ENCODE results near the gene MRPL52.

MRPL52 gene

GRCh38 chr14:22872033-22872832 is 42.5 kb downstream of the MRPL52 start (continued):
- no peak for TF ChIP-seq ZNF404 (tag by site-specific recombination; IDR thresholded peaks at IDR 0.05)
- TF ChIP-seq, protein P1, sequence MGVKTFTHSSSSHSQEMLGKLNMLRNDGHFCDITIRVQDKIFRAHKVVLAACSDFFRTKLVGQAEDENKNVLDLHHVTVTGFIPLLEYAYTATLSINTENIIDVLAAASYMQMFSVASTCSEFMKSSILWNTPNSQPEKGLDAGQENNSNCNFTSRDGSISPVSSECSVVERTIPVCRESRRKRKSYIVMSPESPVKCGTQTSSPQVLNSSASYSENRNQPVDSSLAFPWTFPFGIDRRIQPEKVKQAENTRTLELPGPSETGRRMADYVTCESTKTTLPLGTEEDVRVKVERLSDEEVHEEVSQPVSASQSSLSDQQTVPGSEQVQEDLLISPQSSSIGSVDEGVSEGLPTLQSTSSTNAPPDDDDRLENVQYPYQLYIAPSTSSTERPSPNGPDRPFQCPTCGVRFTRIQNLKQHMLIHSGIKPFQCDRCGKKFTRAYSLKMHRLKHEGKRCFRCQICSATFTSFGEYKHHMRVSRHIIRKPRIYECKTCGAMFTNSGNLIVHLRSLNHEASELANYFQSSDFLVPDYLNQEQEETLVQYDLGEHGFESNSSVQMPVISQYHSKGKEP (tag by site-specific recombination; IDR thresholded peaks at IDR 0.05) = no peak
- no peak for TF ChIP-seq ZNF664 (tag by site-specific recombination; IDR thresholded peaks at IDR 0.05)
- TF ChIP-seq ZNF391 (tag by site-specific recombination; IDR thresholded peaks at IDR 0.05; ENCODE audit: borderline replicate concordance, low read depth) = no peak
- TF ChIP-seq, protein P2, sequence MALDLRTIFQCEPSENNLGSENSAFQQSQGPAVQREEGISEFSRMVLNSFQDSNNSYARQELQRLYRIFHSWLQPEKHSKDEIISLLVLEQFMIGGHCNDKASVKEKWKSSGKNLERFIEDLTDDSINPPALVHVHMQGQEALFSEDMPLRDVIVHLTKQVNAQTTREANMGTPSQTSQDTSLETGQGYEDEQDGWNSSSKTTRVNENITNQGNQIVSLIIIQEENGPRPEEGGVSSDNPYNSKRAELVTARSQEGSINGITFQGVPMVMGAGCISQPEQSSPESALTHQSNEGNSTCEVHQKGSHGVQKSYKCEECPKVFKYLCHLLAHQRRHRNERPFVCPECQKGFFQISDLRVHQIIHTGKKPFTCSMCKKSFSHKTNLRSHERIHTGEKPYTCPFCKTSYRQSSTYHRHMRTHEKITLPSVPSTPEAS (tag by site-specific recombination; IDR thresholded peaks at IDR 0.05) = no peak
- peak; percentile 59 for TF ChIP-seq ZBTB48 (tag by site-specific recombination; IDR thresholded peaks at IDR 0.05)
- TF ChIP-seq GLI4 (tag by site-specific recombination; IDR thresholded peaks at IDR 0.05) = no peak
- TF ChIP-seq ZXDB (tag by site-specific recombination; IDR thresholded peaks at IDR 0.05) = peak; percentile 10
- no peak for TF ChIP-seq ZNF16 (tag by site-specific recombination; IDR thresholded peaks at IDR 0.05; ENCODE audit: low read depth)
- TF ChIP-seq FEZF1 (tag by site-specific recombination; IDR thresholded peaks at IDR 0.05) = no peak
- no peak for TF ChIP-seq ZNF366 (tag by site-specific recombination; conservative IDR thresholded peaks at IDR 0.05)
- no peak for TF ChIP-seq ZNF24 (tag by site-specific recombination; IDR thresholded peaks at IDR 0.05)
- TF ChIP-seq ZNF174 (tag by site-specific recombination; IDR thresholded peaks at IDR 0.05) = no peak
- TF ChIP-seq TRIM28 (IDR thresholded peaks at IDR 0.05; ENCODE audit: borderline replicate concordance, low read length) = no peak
- TF ChIP-seq ZNF341 (tag by site-specific recombination; IDR thresholded peaks at IDR 0.05; ENCODE audit: low read depth) = no peak
- TF ChIP-seq ZSCAN16 (tag by site-specific recombination; IDR thresholded peaks at IDR 0.05) = no peak
- no peak for TF ChIP-seq ZNF707 (tag by site-specific recombination; IDR thresholded peaks at IDR 0.05)
- TF ChIP-seq KLF1 (tag by site-specific recombination; IDR thresholded peaks at IDR 0.05) = no peak
- no peak for TF ChIP-seq ZNF658 (tag by site-specific recombination; IDR thresholded peaks at IDR 0.05)
- TF ChIP-seq, protein P3, sequence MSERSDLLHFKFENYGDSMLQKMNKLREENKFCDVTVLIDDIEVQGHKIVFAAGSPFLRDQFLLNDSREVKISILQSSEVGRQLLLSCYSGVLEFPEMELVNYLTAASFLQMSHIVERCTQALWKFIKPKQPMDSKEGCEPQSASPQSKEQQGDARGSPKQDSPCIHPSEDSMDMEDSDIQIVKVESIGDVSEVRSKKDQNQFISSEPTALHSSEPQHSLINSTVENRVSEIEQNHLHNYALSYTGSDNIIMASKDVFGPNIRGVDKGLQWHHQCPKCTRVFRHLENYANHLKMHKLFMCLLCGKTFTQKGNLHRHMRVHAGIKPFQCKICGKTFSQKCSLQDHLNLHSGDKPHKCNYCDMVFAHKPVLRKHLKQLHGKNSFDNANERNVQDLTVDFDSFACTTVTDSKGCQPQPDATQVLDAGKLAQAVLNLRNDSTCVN (tag by site-specific recombination; optimal IDR thresholded peaks at IDR 0.05) = peak; percentile 41
- TF ChIP-seq ZNF449 (tag by site-specific recombination; IDR thresholded peaks at IDR 0.05) = no peak
- TF ChIP-seq, protein P4, sequence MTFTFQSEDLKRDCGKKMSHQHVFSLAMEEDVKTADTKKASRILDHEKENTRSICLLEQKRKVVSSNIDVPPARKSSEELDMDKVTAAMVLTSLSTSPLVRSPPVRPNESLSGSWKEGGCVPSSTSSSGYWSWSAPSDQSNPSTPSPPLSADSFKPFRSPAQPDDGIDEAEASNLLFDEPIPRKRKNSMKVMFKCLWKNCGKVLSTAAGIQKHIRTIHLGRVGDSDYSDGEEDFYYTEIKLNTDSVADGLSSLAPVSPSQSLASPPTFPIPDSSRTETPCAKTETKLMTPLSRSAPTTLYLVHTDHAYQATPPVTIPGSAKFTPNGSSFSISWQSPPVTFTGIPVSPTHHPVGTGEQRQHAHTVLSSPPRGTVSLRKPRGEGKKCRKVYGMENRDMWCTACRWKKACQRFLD (tag by site-specific recombination; IDR thresholded peaks at IDR 0.05) = no peak
- no peak for TF ChIP-seq REPIN1 (tag by site-specific recombination; IDR thresholded peaks at IDR 0.05; ENCODE audit: low read depth)
- TF ChIP-seq KLF16 (tag by site-specific recombination; IDR thresholded peaks at IDR 0.05) = 0 out of 2 replicates have a peak, but pooled peaks have one; percentile 11
- no peak for TF ChIP-seq ZNF830 (tag by site-specific recombination; IDR thresholded peaks at IDR 0.05; ENCODE audit: low read depth)
- TF ChIP-seq, protein P5, sequence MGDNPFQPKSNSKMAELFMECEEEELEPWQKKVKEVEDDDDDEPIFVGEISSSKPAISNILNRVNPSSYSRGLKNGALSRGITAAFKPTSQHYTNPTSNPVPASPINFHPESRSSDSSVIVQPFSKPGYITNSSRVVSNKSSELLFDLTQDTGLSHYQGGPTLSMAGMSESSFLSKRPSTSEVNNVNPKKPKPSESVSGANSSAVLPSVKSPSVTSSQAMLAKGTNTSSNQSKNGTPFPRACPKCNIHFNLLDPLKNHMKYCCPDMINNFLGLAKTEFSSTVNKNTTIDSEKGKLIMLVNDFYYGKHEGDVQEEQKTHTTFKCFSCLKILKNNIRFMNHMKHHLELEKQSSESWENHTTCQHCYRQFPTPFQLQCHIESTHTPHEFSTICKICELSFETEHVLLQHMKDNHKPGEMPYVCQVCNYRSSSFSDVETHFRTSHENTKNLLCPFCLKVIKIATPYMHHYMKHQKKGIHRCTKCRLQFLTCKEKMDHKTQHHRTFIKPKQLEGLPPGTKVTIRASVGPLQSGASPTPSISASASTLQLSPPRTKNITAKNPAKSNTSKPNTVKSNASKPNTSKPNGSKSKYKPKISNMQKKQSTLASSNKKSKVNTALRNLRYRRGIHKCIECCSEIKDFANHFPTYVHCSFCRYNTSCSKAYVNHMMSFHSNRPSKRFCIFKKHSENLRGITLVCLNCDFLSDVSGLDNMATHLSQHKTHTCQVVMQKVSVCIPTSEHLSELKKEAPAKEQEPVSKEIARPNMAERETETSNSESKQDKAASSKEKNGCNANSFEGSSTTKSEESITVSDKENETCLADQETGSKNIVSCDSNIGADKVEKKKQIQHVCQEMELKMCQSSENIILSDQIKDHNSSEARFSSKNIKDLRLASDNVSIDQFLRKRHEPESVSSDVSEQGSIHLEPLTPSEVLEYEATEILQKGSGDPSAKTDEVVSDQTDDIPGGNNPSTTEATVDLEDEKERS (tag by site-specific recombination; IDR thresholded peaks at IDR 0.05) = no peak
- no peak for TF ChIP-seq MZF1 (tag by site-specific recombination; IDR thresholded peaks at IDR 0.05; ENCODE audit: borderline replicate concordance)
- no peak for TF ChIP-seq ZNF792 (tag by site-specific recombination; IDR thresholded peaks at IDR 0.05)
- TF ChIP-seq AEBP2 (tag by site-specific recombination; IDR thresholded peaks at IDR 0.05; ENCODE audit: borderline replicate concordance) = no peak
